K562 (cell line): ENCODE measurements around the gene IL13. TPM values are rescaled to one million over a fixed set of nuclear protein-coding genes. Genes with fewer than 3 reads are reported as not detected.

ENCODE experiments used
- FOXP1 ChIP-seq: sonication (generic); formaldehyde crosslinking; IDR thresholded peaks from 2 replicates; pipeline ENCODE4 v1.8.0; 2022; ENCODE audit warnings: mild to moderate bottlenecking, missing genetic modification reagents
- HES1 ChIP-seq: fragments of 450-650 bp; IDR thresholded peaks from 2 replicates; pipeline ENCODE4 v1.6.1; 2016; ENCODE audit warnings: low read depth, mild to moderate bottlenecking, moderate library complexity
- HNRNPUL1 ChIP-seq: fragments of 200-400 bp; formaldehyde crosslinking; IDR thresholded peaks from 2 replicates; pipeline ENCODE4 v1.6.1; 2017; ENCODE audit warnings: low read length
- ILK ChIP-seq: fragments of 450-650 bp; IDR thresholded peaks from 2 replicates; pipeline ENCODE4 v1.6.1; 2016; ENCODE audit warnings: missing genetic modification characterization, low read depth, mild to moderate bottlenecking, missing compliant biosample characterization, moderate library complexity, borderline replicate concordance
- MTA2 ChIP-seq: fragments of 450-650 bp; IDR thresholded peaks from 2 replicates; pipeline ENCODE4 v1.6.1; 2016; ENCODE audit warnings: low read depth
- MTF1 ChIP-seq: fragments of 250-450 bp; sonication (Bioruptor Pico); IDR thresholded peaks from 2 replicates; pipeline ENCODE4 v1.9.0; 2021; ENCODE audit warnings: moderate library complexity, mild to moderate bottlenecking, inconsistent platforms, borderline replicate concordance
- NR3C1 ChIP-seq: sonication (generic); formaldehyde crosslinking; IDR thresholded peaks from 2 replicates; pipeline ENCODE4 v1.8.1; 2022; ENCODE audit warnings: missing genetic modification reagents
- POLR2AphosphoS2 ChIP-seq: IDR thresholded peaks from 2 replicates; pipeline ENCODE4 v1.6.1; 2012; ENCODE audit warnings: low read length, improper control_type of control experiment
- POLR2B ChIP-seq: fragments of 450-650 bp; IDR thresholded peaks from 2 replicates; pipeline ENCODE4 v1.6.1; 2018; ENCODE audit warnings: low read depth; ENCODE audit not compliant: partially characterized antibody
- RAD21 ChIP-seq, 2 experiments: fragments of 250-450 bp in 1 of 2; fragments of 450-650 bp in 1 of 2; sonication (Bioruptor Pico) in 1 of 2; formaldehyde crosslinking in 1 of 2; IDR thresholded peaks in 1 of 2; conservative IDR thresholded peaks in 1 of 2; 2 replicates each; pipeline versions ENCODE4 v1.4.0 to v1.8.0; 2020 to 2022; ENCODE audit warnings: mild to moderate bottlenecking in 2 of 2, moderate library complexity in 1 of 2
- TBP ChIP-seq: optimal IDR thresholded peaks from 2 replicates; pipeline ENCODE3; 2011; ENCODE audit warnings: low read depth, low read length, improper control_type of control experiment
- TRIM28 ChIP-seq: fragments of 450-650 bp; IDR thresholded peaks from 2 replicates; pipeline ENCODE4 v1.6.1; 2017
- ZC3H4 ChIP-seq: sonication (generic); formaldehyde crosslinking; IDR thresholded peaks from 2 replicates; pipeline ENCODE4 v1.9.0; 2021; ENCODE audit warnings: missing genetic modification reagents, borderline replicate concordance
- ZNF717 ChIP-seq: fragments of 250-450 bp; sonication (Bioruptor Pico); IDR thresholded peaks from 2 replicates; pipeline ENCODE4 v1.5.0; 2021
- ZNF778 ChIP-seq: fragments of 450-650 bp; formaldehyde crosslinking; IDR thresholded peaks from 2 replicates; pipeline ENCODE4 v1.4.0; 2020; ENCODE audit warnings: mild to moderate bottlenecking, moderate library complexity
- polyA plus RNA-seq, 8 experiments: library from polyadenylated mRNA; depleted of rRNA in 4 of 8; stranded (reverse) in 5 of 8; unstranded in 3 of 8; fragments of >200 nt; fragmentation: Nextera tagmentation in 2 of 8; fragmentation: Illumina TruSeq in 1 of 8; extraction: Ambion mirVana in 2 of 8; extraction: Trizol in 1 of 8; gene quantifications; 2 replicates each; pipeline versions ENCODE4 v1.2.1 to v1.2.3, GENCODE V29; 2011 to 2014; ENCODE audit warnings: inconsistent platforms in 1 of 8, missing spikeins in 1 of 8
- total RNA-seq, 7 experiments: library from RNA; depleted of rRNA in 6 of 7; stranded (reverse); fragments of >200 nt in 6 of 7; fragmentation: Illumina TruSeq in 2 of 7; extraction: Trizol in 2 of 7; gene quantifications; 2 replicates each; pipeline versions ENCODE4 v1.2.1 to v1.2.3, GENCODE V29; 2011 to 2021; ENCODE audit warnings: low replicate concordance in 1 of 7
- TF ChIP-seq, protein P1 (sequence below): fragments of 450-650 bp; IDR thresholded peaks from 2 replicates; pipeline ENCODE4 v1.6.1; 2016; ENCODE audit warnings: mild to moderate bottlenecking, moderate library complexity

Gene IL13
- total and polyA plus RNA-seq, 9 of the 15 experiments (the other 6 are each of a cell fraction or from before 2014, with no cell fraction given) = not detected

- TF ChIP-seq TRIM28 (0 out of 2 replicates have a peak, but pooled peaks have one; percentile 17), POLR2B (peak; percentile 54), FOXP1 (CRISPR knock-in tag) (no peak), MTA2 (no peak), ZNF778 (no peak), HNRNPUL1 (no peak), ILK (peak; percentile 83), NR3C1 (CRISPR knock-in tag) (no peak), POLR2AphosphoS2 (no peak), ZC3H4 (CRISPR knock-in tag) (no peak), ZNF717 (CRISPR knock-in tag) (0 out of 2 replicates have a peak, but pooled peaks have one; percentile 68), TBP (peak; percentile 98), MTF1 (CRISPR knock-in tag) (peak; percentile 94), RAD21 (CRISPR knock-in tag; conservative IDR thresholded peaks at IDR 0.05 in 1 of 2, IDR thresholded peaks at IDR 0.05 in 1 of 2) (no peak; a peak in 1 of 4 replicates), HES1 (no peak)
- TF ChIP-seq, protein P1, sequence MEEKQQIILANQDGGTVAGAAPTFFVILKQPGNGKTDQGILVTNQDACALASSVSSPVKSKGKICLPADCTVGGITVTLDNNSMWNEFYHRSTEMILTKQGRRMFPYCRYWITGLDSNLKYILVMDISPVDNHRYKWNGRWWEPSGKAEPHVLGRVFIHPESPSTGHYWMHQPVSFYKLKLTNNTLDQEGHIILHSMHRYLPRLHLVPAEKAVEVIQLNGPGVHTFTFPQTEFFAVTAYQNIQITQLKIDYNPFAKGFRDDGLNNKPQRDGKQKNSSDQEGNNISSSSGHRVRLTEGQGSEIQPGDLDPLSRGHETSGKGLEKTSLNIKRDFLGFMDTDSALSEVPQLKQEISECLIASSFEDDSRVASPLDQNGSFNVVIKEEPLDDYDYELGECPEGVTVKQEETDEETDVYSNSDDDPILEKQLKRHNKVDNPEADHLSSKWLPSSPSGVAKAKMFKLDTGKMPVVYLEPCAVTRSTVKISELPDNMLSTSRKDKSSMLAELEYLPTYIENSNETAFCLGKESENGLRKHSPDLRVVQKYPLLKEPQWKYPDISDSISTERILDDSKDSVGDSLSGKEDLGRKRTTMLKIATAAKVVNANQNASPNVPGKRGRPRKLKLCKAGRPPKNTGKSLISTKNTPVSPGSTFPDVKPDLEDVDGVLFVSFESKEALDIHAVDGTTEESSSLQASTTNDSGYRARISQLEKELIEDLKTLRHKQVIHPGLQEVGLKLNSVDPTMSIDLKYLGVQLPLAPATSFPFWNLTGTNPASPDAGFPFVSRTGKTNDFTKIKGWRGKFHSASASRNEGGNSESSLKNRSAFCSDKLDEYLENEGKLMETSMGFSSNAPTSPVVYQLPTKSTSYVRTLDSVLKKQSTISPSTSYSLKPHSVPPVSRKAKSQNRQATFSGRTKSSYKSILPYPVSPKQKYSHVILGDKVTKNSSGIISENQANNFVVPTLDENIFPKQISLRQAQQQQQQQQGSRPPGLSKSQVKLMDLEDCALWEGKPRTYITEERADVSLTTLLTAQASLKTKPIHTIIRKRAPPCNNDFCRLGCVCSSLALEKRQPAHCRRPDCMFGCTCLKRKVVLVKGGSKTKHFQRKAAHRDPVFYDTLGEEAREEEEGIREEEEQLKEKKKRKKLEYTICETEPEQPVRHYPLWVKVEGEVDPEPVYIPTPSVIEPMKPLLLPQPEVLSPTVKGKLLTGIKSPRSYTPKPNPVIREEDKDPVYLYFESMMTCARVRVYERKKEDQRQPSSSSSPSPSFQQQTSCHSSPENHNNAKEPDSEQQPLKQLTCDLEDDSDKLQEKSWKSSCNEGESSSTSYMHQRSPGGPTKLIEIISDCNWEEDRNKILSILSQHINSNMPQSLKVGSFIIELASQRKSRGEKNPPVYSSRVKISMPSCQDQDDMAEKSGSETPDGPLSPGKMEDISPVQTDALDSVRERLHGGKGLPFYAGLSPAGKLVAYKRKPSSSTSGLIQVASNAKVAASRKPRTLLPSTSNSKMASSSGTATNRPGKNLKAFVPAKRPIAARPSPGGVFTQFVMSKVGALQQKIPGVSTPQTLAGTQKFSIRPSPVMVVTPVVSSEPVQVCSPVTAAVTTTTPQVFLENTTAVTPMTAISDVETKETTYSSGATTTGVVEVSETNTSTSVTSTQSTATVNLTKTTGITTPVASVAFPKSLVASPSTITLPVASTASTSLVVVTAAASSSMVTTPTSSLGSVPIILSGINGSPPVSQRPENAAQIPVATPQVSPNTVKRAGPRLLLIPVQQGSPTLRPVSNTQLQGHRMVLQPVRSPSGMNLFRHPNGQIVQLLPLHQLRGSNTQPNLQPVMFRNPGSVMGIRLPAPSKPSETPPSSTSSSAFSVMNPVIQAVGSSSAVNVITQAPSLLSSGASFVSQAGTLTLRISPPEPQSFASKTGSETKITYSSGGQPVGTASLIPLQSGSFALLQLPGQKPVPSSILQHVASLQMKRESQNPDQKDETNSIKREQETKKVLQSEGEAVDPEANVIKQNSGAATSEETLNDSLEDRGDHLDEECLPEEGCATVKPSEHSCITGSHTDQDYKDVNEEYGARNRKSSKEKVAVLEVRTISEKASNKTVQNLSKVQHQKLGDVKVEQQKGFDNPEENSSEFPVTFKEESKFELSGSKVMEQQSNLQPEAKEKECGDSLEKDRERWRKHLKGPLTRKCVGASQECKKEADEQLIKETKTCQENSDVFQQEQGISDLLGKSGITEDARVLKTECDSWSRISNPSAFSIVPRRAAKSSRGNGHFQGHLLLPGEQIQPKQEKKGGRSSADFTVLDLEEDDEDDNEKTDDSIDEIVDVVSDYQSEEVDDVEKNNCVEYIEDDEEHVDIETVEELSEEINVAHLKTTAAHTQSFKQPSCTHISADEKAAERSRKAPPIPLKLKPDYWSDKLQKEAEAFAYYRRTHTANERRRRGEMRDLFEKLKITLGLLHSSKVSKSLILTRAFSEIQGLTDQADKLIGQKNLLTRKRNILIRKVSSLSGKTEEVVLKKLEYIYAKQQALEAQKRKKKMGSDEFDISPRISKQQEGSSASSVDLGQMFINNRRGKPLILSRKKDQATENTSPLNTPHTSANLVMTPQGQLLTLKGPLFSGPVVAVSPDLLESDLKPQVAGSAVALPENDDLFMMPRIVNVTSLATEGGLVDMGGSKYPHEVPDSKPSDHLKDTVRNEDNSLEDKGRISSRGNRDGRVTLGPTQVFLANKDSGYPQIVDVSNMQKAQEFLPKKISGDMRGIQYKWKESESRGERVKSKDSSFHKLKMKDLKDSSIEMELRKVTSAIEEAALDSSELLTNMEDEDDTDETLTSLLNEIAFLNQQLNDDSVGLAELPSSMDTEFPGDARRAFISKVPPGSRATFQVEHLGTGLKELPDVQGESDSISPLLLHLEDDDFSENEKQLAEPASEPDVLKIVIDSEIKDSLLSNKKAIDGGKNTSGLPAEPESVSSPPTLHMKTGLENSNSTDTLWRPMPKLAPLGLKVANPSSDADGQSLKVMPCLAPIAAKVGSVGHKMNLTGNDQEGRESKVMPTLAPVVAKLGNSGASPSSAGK = peak; percentile 66
Observed at GRCh38 chr5:132666310-132667123, 8.5 kb downstream of the IL13 start (continued).
